T1000 (cell line): Measurements from ENCODE around the gene CBFB.
"Not testable (repeated sequence)": the region's sequence is repeated elsewhere in the genome, so short reads cannot be mapped to it uniquely, and the experiment has no call there.

Source experiments
- DNase-seq: peaks from one replicate; lab custom pipeline; 2025; ENCODE audit warnings: mixed read lengths; lab: John Stamatoyannopoulos, UW

Gene CBFB

DNA sequence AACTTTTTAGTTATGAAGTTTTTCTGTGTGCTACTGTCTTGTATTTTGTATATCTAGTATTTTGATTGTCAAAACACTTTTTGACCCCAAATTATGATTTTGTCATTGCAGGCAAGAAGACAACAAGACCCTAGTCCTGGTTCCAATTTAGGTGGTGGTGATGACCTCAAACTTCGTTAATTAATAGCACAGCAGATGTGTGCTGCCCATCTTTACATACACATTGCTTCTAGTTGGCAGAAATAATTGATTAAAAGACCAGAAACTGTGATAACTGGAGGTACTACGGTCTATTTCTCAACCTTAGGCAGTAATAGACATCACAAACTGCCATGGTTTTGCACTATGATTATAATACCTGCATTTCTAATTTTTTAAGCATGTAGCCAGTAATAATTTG lies 69.7 kb downstream of the CBFB start:
- no peak for DNase-seq

GRCh38 chr16:67100569-67101310 lies 71.8 kb downstream of the CBFB start:
- no peak for DNase-seq

- DNase-seq, result no peak
Measured at GRCh38 chr16:67101311-67102082, 72.5 kb downstream of the CBFB start.

DNA sequence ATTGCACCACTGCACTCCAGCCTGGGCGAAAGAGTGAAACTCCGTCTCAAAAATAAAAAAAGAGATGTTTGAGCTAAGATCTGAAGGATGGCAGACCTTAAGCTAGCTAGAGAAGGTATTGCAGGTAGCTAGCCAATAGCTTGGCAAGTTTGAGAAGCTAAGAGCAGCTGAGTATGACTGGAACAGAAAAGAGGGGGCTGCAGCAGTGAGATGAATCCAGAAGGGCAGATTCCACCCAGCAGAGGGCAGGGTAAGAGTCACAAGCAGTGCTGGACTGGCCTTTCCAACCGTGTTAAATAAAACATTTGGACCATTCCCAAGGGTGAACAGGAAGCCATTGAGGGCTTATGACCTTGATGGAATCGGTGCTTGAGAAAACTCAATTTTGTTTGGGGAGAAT lies 75.1 kb downstream of the CBFB start:
- no peak for DNase-seq

- DNase-seq, result no peak
Measured at GRCh38 chr16:67104845-67105244, 75.9 kb downstream of the CBFB start.

DNA sequence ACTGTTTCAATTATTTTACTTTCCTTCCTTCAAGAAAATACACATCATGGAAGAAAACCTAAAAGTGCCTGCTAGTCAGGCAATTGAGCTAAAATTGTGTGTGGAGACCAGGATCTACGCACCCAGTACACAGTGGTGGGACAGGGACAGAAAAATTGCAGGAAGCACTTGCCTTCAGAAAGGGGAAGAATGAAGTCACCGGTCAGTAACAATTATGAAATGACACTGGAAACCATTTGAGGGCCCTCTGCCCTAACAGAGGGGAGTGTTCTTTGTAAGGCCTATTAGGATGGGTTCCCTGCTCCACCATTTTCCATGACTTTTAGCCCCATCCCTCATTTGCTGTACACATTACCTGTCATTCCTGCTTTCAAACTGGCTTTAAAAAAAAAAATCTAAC lies 76.3 kb downstream of the CBFB start:
- DNase-seq, result no peak

DNA sequence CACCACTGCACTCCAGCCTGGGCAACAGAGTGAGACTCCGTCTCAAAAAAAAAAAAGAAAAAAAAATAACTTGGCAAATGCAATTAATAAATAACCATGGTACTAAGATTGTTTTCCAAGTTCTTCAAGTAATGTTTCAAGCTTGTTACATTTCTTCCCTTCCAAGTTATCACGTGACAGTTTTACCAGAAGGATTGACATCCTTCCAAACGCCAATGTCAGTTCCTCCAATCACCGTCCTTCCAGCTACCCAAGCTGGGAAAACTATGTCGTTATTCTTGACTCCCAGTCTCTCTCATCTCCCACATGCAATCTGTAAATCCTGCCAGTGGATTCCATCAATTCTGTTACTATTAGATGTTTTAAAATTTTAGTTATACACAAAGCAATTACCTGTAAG lies 76.9 kb downstream of the CBFB start:
- DNase-seq, result no peak

- DNase-seq, result no peak
Measured at GRCh38 chr16:67108489-67108888, 79.5 kb downstream of the CBFB start.

- DNase-seq, result no peak
Measured at GRCh38 chr16:67108931-67109406, 80.0 kb downstream of the CBFB start.

DNA sequence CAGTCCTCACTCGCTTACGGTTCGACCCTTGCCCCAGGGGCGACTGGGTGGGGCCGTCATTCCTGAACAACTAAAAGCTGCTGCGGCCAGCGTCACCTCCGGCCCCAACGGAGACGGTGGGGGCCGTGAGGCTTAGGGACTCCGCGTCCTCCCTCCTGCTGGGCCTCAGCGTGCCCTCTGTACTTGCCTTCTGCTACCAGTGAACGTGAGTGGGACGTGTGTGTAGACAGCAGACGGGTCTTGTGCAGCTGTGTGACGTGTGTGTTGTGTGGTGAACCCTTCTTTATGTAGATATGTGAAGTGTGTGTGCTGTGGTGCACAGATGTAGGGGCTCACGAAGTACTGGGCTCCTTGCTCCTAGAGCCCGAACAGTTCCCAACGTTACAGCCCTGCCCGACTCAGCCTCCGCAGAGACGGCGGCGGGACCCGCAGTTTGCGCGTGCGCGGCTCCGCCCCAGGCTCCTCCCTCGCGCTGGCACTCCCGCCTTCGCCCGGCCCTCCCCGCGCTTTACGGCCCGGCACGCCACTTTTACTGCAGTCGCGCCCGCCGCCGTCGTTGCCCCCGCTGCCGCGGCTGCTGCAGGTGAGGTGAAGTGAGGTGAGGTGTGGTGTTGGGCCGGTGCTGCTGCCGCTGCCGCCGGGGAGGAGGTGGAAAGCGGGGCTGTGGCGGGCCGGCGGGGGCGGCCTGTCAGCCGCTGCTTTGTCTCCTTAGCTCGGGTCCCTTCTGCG lies 80.6 kb downstream of the CBFB start, which contains the start of gene PHAF1:
PHAF1 (plus strand) TSS at position 535 of the 729 bp plus-strand sequence. CDS start 235 bp downstream, outside the sequence.
- peak; percentile 84 for DNase-seq

DNA sequence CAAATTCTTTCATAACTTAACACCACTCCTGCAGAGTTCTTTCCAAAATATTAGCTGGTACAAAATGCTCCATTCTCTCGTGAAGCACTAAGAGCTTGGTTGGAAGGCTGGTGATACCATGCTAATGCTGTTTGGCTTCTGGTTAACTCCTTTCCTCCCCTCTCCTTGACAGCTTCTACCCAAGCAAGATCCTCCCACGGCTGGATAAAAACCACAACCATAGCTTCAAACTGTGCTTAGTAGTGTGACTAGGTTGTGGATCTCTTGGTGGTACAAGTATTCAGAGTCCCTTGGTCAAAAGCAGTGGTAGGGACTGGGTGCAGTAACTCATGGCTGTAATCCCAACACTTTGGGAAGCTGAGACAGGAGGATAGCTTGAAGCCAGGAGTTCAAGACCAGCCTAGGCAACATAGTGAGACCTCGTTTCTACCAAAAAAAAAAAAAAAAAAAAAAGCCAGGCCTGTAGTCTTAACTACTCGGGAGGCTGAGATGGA lies 83.0 kb downstream of the CBFB start:
- no peak for DNase-seq

DNA sequence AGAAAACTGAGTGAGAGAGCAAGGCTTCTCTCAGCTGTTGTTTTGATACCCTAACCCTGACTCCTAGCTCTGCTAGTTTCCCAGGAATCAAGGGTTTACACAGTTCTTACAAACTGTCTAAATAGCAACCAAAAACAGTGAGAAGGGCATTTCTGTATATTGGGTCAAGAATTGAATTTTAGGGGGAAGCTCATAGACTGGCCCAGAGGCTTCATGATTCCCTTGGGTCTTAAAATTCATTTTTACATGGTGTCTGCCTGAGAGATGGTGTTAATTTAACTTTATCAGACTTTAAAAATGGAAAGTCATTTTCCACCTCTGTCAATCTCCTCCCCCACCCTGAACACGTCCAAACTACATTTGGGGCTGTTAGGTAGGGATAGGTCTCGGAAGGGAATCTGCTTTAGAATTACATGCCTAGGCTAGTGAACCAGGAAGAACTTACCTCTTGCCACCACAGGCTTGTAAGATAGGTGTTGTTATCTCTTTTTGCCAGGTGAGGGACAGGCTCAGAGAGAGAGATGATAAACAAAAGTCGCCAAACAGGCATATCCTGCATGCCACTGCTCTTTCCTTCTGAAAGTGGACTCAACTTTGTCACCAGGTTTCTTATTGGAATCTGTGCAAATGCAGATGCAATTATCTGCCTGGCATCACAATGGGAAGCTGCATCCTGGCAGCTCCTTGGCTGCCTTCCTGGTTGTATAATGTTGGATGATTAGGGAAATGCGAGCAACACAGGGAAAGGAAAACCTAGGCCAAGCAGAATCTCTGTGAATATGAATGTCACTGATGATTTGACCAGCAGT lies 83.8 kb downstream of the CBFB start:
- DNase-seq, result no peak

DNA sequence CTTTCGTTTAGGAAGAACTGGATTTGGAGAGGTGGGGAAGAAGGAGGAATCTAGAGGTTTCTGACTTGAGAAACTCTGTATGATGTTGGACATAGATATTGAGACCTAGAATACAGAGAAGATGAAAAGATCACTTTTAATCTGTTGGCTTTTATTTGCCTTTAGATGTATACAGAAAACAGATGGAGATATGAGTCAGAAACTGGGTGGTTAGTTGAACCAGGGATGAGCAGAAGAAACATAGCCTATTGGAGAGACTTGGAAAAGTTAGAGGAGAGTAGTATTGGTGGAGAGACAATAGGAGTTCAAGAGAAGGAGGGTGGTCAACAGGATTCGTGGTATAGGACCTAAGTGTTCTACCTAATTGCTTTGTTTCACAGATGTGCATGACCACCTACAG lies 85.8 kb downstream of the CBFB start:
- DNase-seq, result no peak

DNA sequence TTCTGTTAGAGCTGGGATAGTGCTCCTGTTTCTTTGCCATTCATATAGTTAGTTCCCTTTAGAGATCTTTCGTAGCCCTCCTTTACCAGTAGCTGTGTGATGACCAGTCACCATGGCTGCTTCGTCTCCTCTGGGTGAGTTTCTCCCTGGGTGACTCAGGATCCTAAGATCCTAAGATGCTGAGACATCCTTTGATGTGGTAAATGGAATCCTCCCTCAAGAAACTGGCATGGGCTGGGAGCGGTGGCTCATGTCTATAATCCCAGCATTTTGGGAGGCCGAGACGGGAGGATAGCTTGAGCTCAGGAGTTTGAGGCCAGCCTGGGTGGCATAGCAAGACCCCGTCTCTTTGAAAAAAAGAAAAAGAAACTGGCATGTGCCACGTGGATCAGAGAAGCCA lies 86.7 kb downstream of the CBFB start:
- peak; percentile 28 for DNase-seq

- no peak for DNase-seq
Measured at GRCh38 chr16:67116388-67117311, 87.7 kb downstream of the CBFB start.

- DNase-seq, result no peak
Measured at GRCh38 chr16:67117716-67118115, 88.8 kb downstream of the CBFB start.

DNA sequence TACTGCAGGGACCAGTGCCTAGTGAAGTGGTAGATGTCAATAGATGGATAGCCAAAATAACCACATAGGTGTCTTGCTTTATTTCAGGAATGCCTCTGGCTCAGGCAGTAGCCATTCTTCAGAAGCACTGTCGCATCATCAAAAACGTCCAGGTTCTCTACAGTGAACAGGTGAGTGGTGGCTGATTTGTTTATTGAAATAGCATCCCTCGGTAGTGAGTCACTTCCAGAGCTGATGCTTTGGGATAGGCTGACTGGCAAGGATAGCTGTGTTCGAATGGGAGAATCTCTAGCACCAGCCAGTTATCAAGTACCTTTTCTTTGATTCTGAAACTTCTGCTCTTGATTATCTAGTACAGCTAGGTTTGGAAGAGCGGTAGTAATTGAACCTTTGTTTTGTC lies 91.1 kb downstream of the CBFB start:
- no peak for DNase-seq

DNA sequence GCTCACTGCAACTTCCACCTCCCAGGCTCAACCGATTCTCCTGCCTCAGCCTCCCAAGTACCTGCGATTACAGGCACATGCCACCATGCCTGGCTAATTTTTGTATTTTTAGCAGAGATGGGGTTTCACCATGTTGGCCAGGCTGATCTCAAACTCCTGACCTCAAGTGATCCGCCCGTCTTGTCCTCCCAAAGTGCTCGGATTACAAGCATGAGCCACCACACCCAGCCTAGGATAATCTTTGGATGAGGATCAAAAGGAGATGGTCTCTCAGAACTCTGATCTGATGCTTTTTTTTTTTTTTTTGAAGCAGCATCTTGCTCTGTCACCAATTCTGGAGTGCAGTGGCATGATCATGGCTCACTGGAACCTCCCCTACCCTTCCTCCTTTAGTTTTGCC lies 93.8 kb downstream of the CBFB start:
- DNase-seq, result not testable (repeated sequence)

GRCh38 chr16:67128417-67128816 lies 99.5 kb downstream of the CBFB start:
- no peak for DNase-seq

GRCh38 chr16:67128887-67129286 lies 99.9 kb downstream of the CBFB start:
- DNase-seq, result no peak
